ENCODE data around the gene CHRNB4.

DNA sequence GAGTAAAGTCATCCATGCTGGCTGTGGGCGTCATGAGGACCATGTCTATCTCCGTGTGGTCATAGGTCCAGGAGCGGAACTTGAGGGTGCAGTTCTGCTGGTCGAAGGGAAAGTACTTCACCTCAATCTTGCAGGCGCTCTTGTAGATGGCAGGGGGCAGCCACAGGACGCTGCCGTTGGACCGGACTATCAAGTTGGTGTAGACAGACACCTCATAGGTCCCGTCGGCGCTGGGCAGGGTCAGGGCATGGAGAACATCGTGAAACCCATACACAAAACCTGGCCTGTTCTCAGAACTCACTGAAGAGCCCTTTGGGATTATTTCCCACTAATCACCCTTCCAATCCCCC lies 11.3 kb downstream of the CHRNB4 start:
- TF ChIP-seq, protein P1, sequence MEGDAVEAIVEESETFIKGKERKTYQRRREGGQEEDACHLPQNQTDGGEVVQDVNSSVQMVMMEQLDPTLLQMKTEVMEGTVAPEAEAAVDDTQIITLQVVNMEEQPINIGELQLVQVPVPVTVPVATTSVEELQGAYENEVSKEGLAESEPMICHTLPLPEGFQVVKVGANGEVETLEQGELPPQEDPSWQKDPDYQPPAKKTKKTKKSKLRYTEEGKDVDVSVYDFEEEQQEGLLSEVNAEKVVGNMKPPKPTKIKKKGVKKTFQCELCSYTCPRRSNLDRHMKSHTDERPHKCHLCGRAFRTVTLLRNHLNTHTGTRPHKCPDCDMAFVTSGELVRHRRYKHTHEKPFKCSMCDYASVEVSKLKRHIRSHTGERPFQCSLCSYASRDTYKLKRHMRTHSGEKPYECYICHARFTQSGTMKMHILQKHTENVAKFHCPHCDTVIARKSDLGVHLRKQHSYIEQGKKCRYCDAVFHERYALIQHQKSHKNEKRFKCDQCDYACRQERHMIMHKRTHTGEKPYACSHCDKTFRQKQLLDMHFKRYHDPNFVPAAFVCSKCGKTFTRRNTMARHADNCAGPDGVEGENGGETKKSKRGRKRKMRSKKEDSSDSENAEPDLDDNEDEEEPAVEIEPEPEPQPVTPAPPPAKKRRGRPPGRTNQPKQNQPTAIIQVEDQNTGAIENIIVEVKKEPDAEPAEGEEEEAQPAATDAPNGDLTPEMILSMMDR (IDR thresholded peaks at IDR 0.05), result no peak
- no peak for TF ChIP-seq POLR2A (IDR thresholded peaks at IDR 0.05)

Data from thyroid gland (tissue), 4 donors.